Erythroblast (primary cell): ENCODE results near the gene KIF18B.

ENCODE experiments used
- GATA1 ChIP-seq: IDR thresholded peaks from 2 replicates; pipeline ENCODE4 v1.6.1; 2011; ENCODE audit warnings: low read depth, mild to moderate bottlenecking, control low read depth, low read length, moderate library complexity
- POLR2A ChIP-seq: IDR thresholded peaks from 2 replicates; pipeline ENCODE4 v1.6.1; 2011; ENCODE audit warnings: mild to moderate bottlenecking, low read length

DNA sequence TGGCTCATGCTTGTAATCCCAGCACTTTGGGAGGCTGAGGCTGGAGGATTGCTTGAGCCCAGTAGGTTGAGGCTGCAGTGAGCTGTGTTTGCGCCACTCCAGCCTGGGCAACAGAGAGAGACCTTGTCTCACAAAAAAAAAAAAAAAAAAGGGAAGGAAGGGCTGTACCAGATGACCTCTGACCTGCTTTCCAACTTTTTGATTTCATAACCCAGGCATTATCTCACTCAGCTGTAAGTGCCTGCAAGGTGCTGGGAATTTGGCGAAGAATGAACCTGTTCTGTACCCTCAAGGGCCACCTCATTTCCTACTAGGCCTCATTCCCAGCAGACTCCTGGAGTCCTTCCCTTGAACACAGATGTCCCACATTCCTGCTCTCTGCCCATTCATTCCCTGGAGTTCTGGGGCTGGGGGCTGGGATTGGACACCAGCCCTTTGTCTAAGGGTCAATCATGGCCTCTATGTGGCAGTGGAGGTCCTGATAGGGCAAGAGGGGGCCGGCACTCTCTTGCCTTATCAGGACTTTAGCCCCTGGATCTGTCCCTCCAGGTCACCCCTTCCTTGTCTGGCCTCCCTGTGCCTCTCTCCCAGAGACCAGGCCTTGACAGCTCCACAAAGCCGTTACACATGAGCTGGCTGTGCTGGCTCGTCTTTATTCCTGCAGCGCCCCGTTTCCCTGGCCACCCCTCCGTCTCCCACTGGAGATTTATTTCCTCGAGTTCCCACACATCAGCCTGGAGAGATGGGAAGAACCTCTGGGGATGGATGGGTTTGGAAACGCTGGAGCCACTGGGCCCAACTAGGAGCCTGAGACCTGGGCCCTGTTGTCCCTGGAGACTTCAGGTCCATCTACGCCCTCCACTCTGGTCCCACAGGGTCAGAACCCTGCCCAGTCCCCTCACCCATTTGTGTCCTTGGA lies 31.5 kb downstream of the KIF18B start:
- no peak for TF ChIP-seq POLR2A
- no peak for TF ChIP-seq GATA1
